Neutrophil (primary cell): Measurements from ENCODE around the gene TARBP1.

Experiments
- H3K27ac ChIP-seq: fragments of 200-600 bp; sonication (generic); 2 replicates; pipeline ENCODE4 v1.5.1; 2016; ENCODE audit warnings: mild to moderate bottlenecking, moderate library complexity
- H3K27me3 ChIP-seq: fragments of 200-600 bp; sonication (generic); 2 replicates; pipeline ENCODE4 v1.6.0; 2016; ENCODE audit warnings: mild to moderate bottlenecking
- H3K36me3 ChIP-seq: fragments of 200-600 bp; sonication (generic); 2 replicates; pipeline ENCODE4 v1.5.1; 2017
- H3K4me1 ChIP-seq, 2 experiments: fragments of 200-600 bp in 1 of 2; sonication (generic) in 1 of 2; 1 replicate in 1 of 2; 2 replicates in 1 of 2; pipeline versions ENCODE4 v1.5.1 to v1.6.1; 2013 to 2016; ENCODE audit warnings: low read depth in 1 of 2, low read length in 1 of 2, mild to moderate bottlenecking in 1 of 2, moderate library complexity in 1 of 2; ENCODE audit not compliant: control insufficient read depth in 1 of 2, insufficient read depth in 1 of 2
- H3K4me3 ChIP-seq, 2 experiments: fragments of 200-600 bp in 1 of 2; sonication (generic) in 1 of 2; 1 replicate in 1 of 2; 2 replicates in 1 of 2; pipeline ENCODE4 v1.5.1; 2013 to 2016; ENCODE audit warnings: low read depth in 1 of 2, low read length in 1 of 2, mild to moderate bottlenecking in 1 of 2, moderate library complexity in 1 of 2
- H3K9me3 ChIP-seq: fragments of 200-600 bp; sonication (generic); 2 replicates; pipeline ENCODE4 v1.5.1; 2016
- CTCF ChIP-seq: fragments of 200-600 bp; sonication (generic); IDR thresholded peaks from 2 replicates; pipeline ENCODE4 v1.5.1; 2016; ENCODE audit warnings: antibody characterized with exemption

TARBP1 gene

GRCh38 chr1:234500269-234500668 lies 21.3 kb upstream of the TARBP1 start:
- peaks cover 39% of the 10 kb centered on the region in 2 experiments for H3K4me1 ChIP-seq
- H3K4me3 ChIP-seq = no peak overlapping the region
- peak overlapping the region; percentile 82 for H3K27ac ChIP-seq
- no peaks in the 10 kb centered on the region for H3K36me3 ChIP-seq
- H3K9me3 ChIP-seq = no peaks in the 10 kb centered on the region
- TF ChIP-seq CTCF = no peak
- no peaks in the 10 kb centered on the region for H3K27me3 ChIP-seq

GRCh38 chr1:234499943-234500245 lies 20.9 kb upstream of the TARBP1 start:
- Histone ChIP-seq H3K4me1 (peaks cover 35% of the 10 kb centered on the region in 2 experiments), H3K4me3 (peak overlapping the region; percentile 33 to 45), H3K27ac (peak overlapping the region; percentile 82), H3K9me3 (no peaks in the 10 kb centered on the region), H3K27me3 (no peaks in the 10 kb centered on the region), H3K36me3 (no peaks in the 10 kb centered on the region)
- no peak for TF ChIP-seq CTCF

- TF ChIP-seq CTCF = peak; percentile 93
- Histone ChIP-seq H3K4me3 (peak overlapping the region; percentile 33 to 45), H3K27me3 (no peaks in the 10 kb centered on the region), H3K36me3 (no peaks in the 10 kb centered on the region), H3K4me1 (peaks cover 29 to 30% of the 10 kb centered on the region in 2 experiments), H3K27ac (peak overlapping the region; percentile 82), H3K9me3 (no peaks in the 10 kb centered on the region)
Measured at GRCh38 chr1:234499119-234499942, 20.4 kb upstream of the TARBP1 start.

- no peak for TF ChIP-seq CTCF
- H3K4me3 ChIP-seq = peak overlapping the region; percentile 33 to 45
- no peaks in the 10 kb centered on the region for H3K9me3 ChIP-seq
- H3K36me3 ChIP-seq = no peaks in the 10 kb centered on the region
- peaks cover 28 to 29% of the 10 kb centered on the region in 2 experiments for H3K4me1 ChIP-seq
- no peaks in the 10 kb centered on the region for H3K27me3 ChIP-seq
- peak overlapping the region; percentile 82 for H3K27ac ChIP-seq
Measured at GRCh38 chr1:234498448-234499118, 19.6 kb upstream of the TARBP1 start.

- H3K4me3 ChIP-seq = no peak overlapping the region
- no peaks in the 10 kb centered on the region for H3K9me3 ChIP-seq
- no peak for TF ChIP-seq CTCF
- no peaks in the 10 kb centered on the region for H3K36me3 ChIP-seq
- H3K27me3 ChIP-seq = no peaks in the 10 kb centered on the region
- no peak overlapping the region for H3K27ac ChIP-seq
- peaks cover 28 to 29% of the 10 kb centered on the region in 2 experiments for H3K4me1 ChIP-seq
Measured at GRCh38 chr1:234497589-234497988, 18.6 kb upstream of the TARBP1 start.
